KMS-11 (cell line): ENCODE results near the gene CTDSP2.
"Not testable (repeated sequence)": the region's sequence is repeated elsewhere in the genome, so short reads cannot be mapped to it uniquely, and the experiment has no call there.

Experiments used
- H2AFZ ChIP-seq: fragments of 200-600 bp; sonication (generic); 2 replicates; pipeline ENCODE4 v1.6.1; 2016; ENCODE audit warnings: antibody characterized with exemption, mixed run types, low read depth
- H3K27ac ChIP-seq: fragments of 200-600 bp; sonication (generic); 2 replicates; pipeline ENCODE4 v1.6.1; 2016; ENCODE audit warnings: mild to moderate bottlenecking, mixed run types
- H3K27me3 ChIP-seq: fragments of 200-600 bp; sonication (generic); 2 replicates; pipeline ENCODE4 v1.6.1; 2017; ENCODE audit warnings: mild to moderate bottlenecking, low read depth, mixed run types, moderate library complexity; ENCODE audit not compliant: insufficient read depth
- H3K36me3 ChIP-seq: fragments of 200-600 bp; sonication (generic); 2 replicates; pipeline ENCODE4 v1.6.1; 2017; ENCODE audit warnings: mild to moderate bottlenecking, mixed run types; ENCODE audit not compliant: insufficient read depth
- H3K4me1 ChIP-seq: fragments of 200-600 bp; sonication (generic); 2 replicates; pipeline ENCODE4 v1.6.1; 2016; ENCODE audit warnings: mild to moderate bottlenecking, low read depth, mixed run types; ENCODE audit not compliant: poor library complexity, severe bottlenecking
- H3K4me2 ChIP-seq: fragments of 200-600 bp; sonication (generic); 2 replicates; pipeline ENCODE4 v1.7.0; 2016; ENCODE audit warnings: mild to moderate bottlenecking, mixed run types
- H3K4me3 ChIP-seq: fragments of 200-600 bp; sonication (generic); IDR thresholded peaks from 2 replicates; pipeline ENCODE4 v1.6.1; 2017; ENCODE audit warnings: low read depth, low read length, mixed read lengths; ENCODE audit not compliant: insufficient read depth
- H3K79me2 ChIP-seq: fragments of 200-600 bp; sonication (generic); 2 replicates; pipeline ENCODE4 v1.6.1; 2016; ENCODE audit warnings: low read depth, mixed run types; ENCODE audit not compliant: insufficient read depth
- H3K9ac ChIP-seq: fragments of 200-600 bp; sonication (generic); 2 replicates; pipeline ENCODE4 v1.6.1; 2016; ENCODE audit warnings: mild to moderate bottlenecking, mixed run types
- H4K20me1 ChIP-seq: fragments of 200-600 bp; sonication (generic); 2 replicates; pipeline ENCODE4 v1.6.1; 2016; ENCODE audit warnings: mild to moderate bottlenecking, mixed run types; ENCODE audit not compliant: insufficient read depth
- CTCF ChIP-seq: fragments of 200-600 bp; sonication (generic); conservative IDR thresholded peaks from 2 replicates; pipeline ENCODE4 v1.6.1; 2017; ENCODE audit warnings: low read depth, mild to moderate bottlenecking, antibody characterized with exemption, low read length, moderate library complexity, mixed read lengths

The CTDSP2 gene

GRCh38 chr12:57851552-57851951 is 5.0 kb upstream of the CTDSP2 start:
- no peak overlapping the region for H3K9ac ChIP-seq
- H3K36me3 ChIP-seq = no peaks in the 10 kb centered on the region
- no peak overlapping the region for H3K27ac ChIP-seq
- H2AFZ ChIP-seq = no peak overlapping the region
- no peak overlapping the region for H3K4me2 ChIP-seq
- H3K4me1 ChIP-seq = peaks cover 22% of the 10 kb centered on the region
- H3K79me2 ChIP-seq = peaks cover under 1% of the 10 kb centered on the region; the same call in 1 of the 2 replicates
- H3K27me3 ChIP-seq = no peaks in the 10 kb centered on the region
- no peak overlapping the region for H3K4me3 ChIP-seq
- H4K20me1 ChIP-seq = no peaks in the 10 kb centered on the region
- no peak for TF ChIP-seq CTCF

- no peak overlapping the region for H3K9ac ChIP-seq
- peaks cover 6% of the 10 kb centered on the region for H3K79me2 ChIP-seq
- H3K4me1 ChIP-seq = peaks cover 22% of the 10 kb centered on the region
- no peak overlapping the region for H3K27ac ChIP-seq
- no peak overlapping the region for H2AFZ ChIP-seq
- H3K4me3 ChIP-seq = no peak overlapping the region
- H3K4me2 ChIP-seq = no peak overlapping the region
- H3K36me3 ChIP-seq = no peaks in the 10 kb centered on the region
- no peak for TF ChIP-seq CTCF
- H4K20me1 ChIP-seq = no peaks in the 10 kb centered on the region
- no peaks in the 10 kb centered on the region for H3K27me3 ChIP-seq
Observed at GRCh38 chr12:57850854-57851430, 4.4 kb upstream of the CTDSP2 start.

GRCh38 chr12:57849447-57849846 is 2.9 kb upstream of the CTDSP2 start:
- peaks cover 24% of the 10 kb centered on the region for H3K4me1 ChIP-seq
- H4K20me1 ChIP-seq, H3K9ac ChIP-seq, H2AFZ ChIP-seq, H3K27ac ChIP-seq, H3K4me2 ChIP-seq, H3K4me3 ChIP-seq, H3K27me3 ChIP-seq, H3K36me3 ChIP-seq: not testable (repeated sequence)
- H3K79me2 ChIP-seq = peaks cover 21% of the 10 kb centered on the region

- Histone ChIP-seq H3K27me3 (no peaks in the 10 kb centered on the region), H2AFZ (no peak overlapping the region), H3K4me3 (no peak overlapping the region), H4K20me1 (peaks cover 5% of the 10 kb centered on the region; the same call in 1 of the 2 replicates), H3K4me2 (no peak overlapping the region), H3K79me2 (peaks cover 26% of the 10 kb centered on the region), H3K4me1 (peaks cover 28% of the 10 kb centered on the region), H3K27ac (no peak overlapping the region), H3K9ac (no peak overlapping the region), H3K36me3 (no peaks in the 10 kb centered on the region)
- TF ChIP-seq CTCF = no peak
Observed at GRCh38 chr12:57849035-57849434, 2.5 kb upstream of the CTDSP2 start.

- Histone ChIP-seq H3K27me3 (no peaks in the 10 kb centered on the region), H4K20me1 (peaks cover 13% of the 10 kb centered on the region; the same call in 1 of the 2 replicates), H3K79me2 (peaks cover 34% of the 10 kb centered on the region), H3K9ac (no peak overlapping the region), H3K4me3 (no peak overlapping the region), H3K36me3 (no peaks in the 10 kb centered on the region), H3K27ac (no peak overlapping the region), H3K4me2 (no peak overlapping the region), H2AFZ (no peak overlapping the region), H3K4me1 (peaks cover 36% of the 10 kb centered on the region)
- no peak for TF ChIP-seq CTCF
Observed at GRCh38 chr12:57848208-57848607, 1.7 kb upstream of the CTDSP2 start.
